Bronchial epithelial cell (primary cell): ENCODE results near the gene PLA2G15. TPM values are rescaled to one million over a fixed set of nuclear protein-coding genes. Genes with fewer than 3 reads are reported as not detected.
A peak's percentile ranks its signal among the peaks of the same experiment; 100 is the strongest.

Experiments
- DNase-seq: peaks from one replicate; pipeline ENCODE4 v3.0.0-alpha.2; 2010; ENCODE audit warnings: low read depth
- FAIRE-seq: peaks from 2 replicates; lab custom pipeline; 2011; peaks lifted over from hg19 to GRCh38; lab: Jason Lieb, UNC
- H3K27me3 ChIP-seq: 2 replicates; pipeline ENCODE4 v1.5.1; 2011; ENCODE audit warnings: low read length; ENCODE audit not compliant: control insufficient read depth, insufficient read depth
- H3K36me3 ChIP-seq: 2 replicates; pipeline ENCODE4 v1.5.1; 2011; ENCODE audit warnings: low read length; ENCODE audit not compliant: control insufficient read depth, insufficient read depth
- H3K4me3 ChIP-seq: 2 replicates; pipeline ENCODE4 v1.5.1; 2011; ENCODE audit warnings: mild to moderate bottlenecking, low read depth, low read length, control low read depth
- total RNA-seq: library from RNA; depleted of rRNA; stranded (reverse); fragments of >200 nt; gene quantifications from 2 replicates; pipeline ENCODE4 v1.2.1, GENCODE V29; 2014
- TF ChIP-seq, protein P1 (sequence below): IDR thresholded peaks from 2 replicates; pipeline ENCODE4 v1.5.1; 2011; ENCODE audit warnings: mild to moderate bottlenecking, moderate library complexity, low read length, control low read depth, inconsistent platforms; ENCODE audit not compliant: insufficient read depth, severe bottlenecking

PLA2G15 gene
- total RNA-seq, 1 donor from 2014 or later, result 8.2 TPM

DNA sequence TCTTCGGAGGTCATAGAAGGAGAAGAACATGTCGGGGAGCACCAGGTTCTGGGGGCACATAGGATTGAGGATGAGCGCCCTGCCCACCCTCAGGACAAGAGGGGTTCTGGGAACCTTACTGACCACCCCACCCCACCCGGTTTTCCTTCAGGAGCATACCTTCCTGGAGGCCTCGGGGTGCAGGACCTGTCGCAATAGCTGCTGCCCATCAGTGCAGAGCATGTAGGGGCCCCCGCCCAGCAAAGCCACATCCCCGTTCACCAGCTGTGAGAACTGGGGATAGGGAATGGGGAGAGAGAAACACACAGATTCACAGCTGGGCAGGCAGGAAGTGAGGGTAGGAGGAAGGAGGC lies 11.4 kb upstream of the PLA2G15 start:
- TF ChIP-seq, protein P1, sequence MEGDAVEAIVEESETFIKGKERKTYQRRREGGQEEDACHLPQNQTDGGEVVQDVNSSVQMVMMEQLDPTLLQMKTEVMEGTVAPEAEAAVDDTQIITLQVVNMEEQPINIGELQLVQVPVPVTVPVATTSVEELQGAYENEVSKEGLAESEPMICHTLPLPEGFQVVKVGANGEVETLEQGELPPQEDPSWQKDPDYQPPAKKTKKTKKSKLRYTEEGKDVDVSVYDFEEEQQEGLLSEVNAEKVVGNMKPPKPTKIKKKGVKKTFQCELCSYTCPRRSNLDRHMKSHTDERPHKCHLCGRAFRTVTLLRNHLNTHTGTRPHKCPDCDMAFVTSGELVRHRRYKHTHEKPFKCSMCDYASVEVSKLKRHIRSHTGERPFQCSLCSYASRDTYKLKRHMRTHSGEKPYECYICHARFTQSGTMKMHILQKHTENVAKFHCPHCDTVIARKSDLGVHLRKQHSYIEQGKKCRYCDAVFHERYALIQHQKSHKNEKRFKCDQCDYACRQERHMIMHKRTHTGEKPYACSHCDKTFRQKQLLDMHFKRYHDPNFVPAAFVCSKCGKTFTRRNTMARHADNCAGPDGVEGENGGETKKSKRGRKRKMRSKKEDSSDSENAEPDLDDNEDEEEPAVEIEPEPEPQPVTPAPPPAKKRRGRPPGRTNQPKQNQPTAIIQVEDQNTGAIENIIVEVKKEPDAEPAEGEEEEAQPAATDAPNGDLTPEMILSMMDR, result no peak
- Histone ChIP-seq H3K27me3 (no peaks in the 10 kb centered on the region), H3K4me3 (peak overlapping the region; percentile 88), H3K36me3 (peaks cover 34% of the 10 kb centered on the region)
- FAIRE-seq (no peak), DNase-seq (no peak)

DNA sequence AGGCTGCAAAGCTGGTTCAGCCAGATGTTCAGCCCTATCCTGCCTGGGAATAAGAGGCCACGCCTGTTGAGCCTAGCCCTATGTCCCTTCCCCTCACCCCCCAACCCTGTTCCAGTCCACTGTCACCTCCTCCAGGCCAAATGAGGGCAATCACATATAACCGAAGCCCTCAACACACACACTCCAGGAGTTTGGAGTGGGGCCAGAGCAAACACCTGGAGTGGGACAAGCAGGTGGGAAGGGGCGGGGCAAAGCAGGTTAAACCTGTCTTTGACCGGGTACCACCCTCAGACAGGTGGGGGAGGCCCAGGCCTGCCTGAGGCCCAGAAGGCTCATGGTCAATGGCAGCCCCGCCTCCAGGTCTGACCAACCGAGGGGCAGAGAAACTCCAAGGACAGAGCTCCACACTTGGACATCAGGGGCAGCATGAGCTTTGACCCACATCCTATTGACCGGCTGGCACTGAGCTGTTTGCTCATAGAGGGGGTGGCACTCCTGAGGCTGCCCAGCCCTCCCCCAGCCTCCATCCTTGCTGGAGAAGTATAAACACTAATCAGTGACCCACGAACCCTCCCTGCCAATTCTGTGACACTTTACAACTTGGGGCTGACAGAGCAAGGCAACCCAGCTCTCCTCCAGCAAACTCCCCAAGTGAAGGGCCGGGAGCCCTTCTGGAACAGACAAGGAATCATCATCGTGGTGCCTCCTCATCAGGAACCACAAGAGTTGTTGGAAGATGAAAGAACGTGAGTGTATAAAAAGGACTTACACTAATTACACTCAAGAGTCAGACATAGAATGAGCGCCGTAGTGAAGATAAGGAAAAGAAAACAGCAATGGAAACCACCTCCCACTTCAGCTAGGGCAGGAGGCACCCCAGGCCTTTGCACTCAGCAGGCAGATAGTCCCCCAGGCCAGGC lies 10.7 kb upstream of the PLA2G15 start:
- peak; percentile 55 for FAIRE-seq

DNA sequence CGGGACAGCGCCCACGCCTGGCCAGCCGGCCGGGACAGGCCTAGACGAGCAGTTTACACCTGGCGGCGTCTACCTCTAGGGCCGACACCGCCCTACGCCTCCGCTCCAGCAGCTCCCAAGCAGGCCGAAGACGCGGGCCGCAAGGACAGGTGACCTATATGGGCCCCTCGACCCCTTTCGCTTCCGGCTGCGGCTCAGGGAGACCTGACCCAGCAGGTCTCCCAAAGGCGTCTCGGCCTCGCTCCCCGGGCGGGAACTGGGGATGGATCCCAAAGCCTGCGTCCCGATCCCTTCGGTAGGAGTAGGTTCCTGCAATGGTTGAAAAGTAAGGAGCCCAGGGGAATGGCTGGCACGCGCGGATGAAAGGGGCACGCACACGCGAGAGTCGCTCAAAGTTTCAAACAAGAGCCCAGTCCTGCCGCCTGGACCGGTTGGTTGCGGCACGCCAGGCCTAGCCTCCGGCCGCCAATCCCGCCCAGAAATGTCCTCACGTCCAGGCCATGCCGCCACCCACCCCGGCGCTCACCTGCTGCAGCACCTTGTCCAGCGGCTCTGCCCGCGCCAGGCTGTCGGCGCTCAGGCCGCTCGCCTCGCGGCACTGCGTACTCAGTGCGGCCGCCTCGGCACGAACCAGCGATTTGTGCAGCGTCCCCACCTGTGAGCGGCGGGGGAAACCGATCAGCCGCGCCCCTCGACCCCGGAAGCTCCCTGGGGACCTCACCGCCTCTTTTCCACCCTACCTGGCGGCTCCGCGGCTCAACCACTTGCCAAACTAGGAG lies 9.9 kb upstream of the PLA2G15 start:
- H3K36me3 ChIP-seq, result peaks cover 23% of the 10 kb centered on the region
- H3K4me3 ChIP-seq, result peak overlapping the region; percentile 88
- FAIRE-seq (no peak), DNase-seq (peak; percentile 66)
- H3K27me3 ChIP-seq, result no peaks in the 10 kb centered on the region
- TF ChIP-seq, protein P1, result peak; percentile 66

More for the DNA sequence above, 10.7 kb upstream of the PLA2G15 start:
- TF ChIP-seq, protein P1, result no peak
- peaks cover 31% of the 10 kb centered on the region for H3K36me3 ChIP-seq
- DNase-seq, result peak; percentile 79
- H3K27me3 ChIP-seq, result no peaks in the 10 kb centered on the region
- peak overlapping the region; percentile 88 for H3K4me3 ChIP-seq

DNA sequence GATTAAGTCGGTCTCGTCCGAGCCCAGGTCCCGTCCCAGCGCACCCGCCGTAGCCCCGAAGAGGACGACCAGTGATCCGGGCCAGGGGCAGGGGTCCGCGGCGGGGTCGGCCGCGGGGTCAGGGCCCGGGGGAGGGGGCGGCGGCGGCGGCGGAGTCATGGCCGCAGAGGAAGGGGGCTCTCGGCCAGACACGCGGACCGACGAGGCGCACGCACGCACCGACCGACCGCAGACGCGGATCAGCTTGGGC lies 9.4 kb upstream of the PLA2G15 start, which contains the start of gene ESRP2:
TSS of gene ESRP2 (minus strand) at position 241 of the 250 bp plus-strand sequence. CDS start at position 159, 82 bp downstream.
- Histone ChIP-seq H3K36me3 (peaks cover 18% of the 10 kb centered on the region), H3K4me3 (peak within 1 kb of the TSS; percentile 88), H3K27me3 (no peaks in the 10 kb centered on the region)
- FAIRE-seq (no peak), DNase-seq (no peak)
- TF ChIP-seq, protein P1, result no peak

DNA sequence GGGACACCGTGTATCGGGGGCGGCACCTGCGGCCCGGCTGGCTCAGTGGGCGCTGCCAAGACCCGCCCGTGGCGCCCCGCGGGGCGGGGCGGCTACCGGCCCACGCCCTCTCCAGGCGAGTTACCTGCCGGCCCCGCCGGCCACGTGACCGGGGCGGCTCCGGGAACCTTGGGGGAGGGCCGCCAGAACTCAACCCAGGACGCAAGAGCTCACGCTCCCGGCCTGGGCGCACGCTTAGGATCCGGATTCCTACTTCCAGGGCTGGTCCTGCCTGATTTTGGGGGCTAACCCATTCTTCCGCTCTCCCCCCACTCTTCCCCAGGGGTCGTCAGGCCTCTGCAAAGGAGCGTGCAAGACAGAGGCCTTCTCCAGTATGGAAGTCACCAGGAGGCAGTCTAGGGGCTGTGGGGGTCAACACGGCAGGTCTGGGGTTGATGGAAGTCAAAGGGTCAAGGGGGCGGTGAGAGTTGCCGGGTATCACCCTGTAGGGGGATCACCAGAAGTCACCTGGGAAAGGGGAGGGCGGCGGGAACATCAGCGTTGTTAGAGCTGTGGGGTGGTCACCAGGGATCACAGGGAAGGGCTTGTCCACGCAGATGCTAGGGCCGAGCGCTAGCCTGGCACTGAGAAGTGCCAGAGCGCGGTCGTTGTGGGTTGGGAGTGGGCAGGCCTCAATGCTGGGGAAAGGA lies 8.9 kb upstream of the PLA2G15 start:
- peak overlapping the region; percentile 88 for H3K4me3 ChIP-seq
- TF ChIP-seq, protein P1, result no peak
- no peaks in the 10 kb centered on the region for H3K27me3 ChIP-seq
- FAIRE-seq (no peak), DNase-seq (peak; percentile 83)
- peaks cover 13% of the 10 kb centered on the region for H3K36me3 ChIP-seq
